GM12878 (cell line): ENCODE measurements around the gene MACROD2.

Source experiments
- ATF7 ChIP-seq: fragments of 450-650 bp; IDR thresholded peaks from 2 replicates; pipeline ENCODE4 v1.6.1; 2016; ENCODE audit warnings: low read depth, mild to moderate bottlenecking
- EZH2 ChIP-seq: IDR thresholded peaks from 2 replicates; pipeline ENCODE4 v1.6.1; 2012; ENCODE audit warnings: low read depth, mild to moderate bottlenecking, control low read depth, inconsistent platforms, low read length, borderline replicate concordance; ENCODE audit not compliant: control insufficient read depth
- KAT2A ChIP-seq: conservative IDR thresholded peaks from 2 replicates; pipeline ENCODE4 v1.6.1; 2011; ENCODE audit warnings: low read depth, low read length; ENCODE audit not compliant: control insufficient read depth
- KDM1A ChIP-seq: fragments of 200-600 bp; sonication (generic); IDR thresholded peaks from 2 replicates; pipeline ENCODE4 v1.6.1; 2016; ENCODE audit warnings: borderline replicate concordance
- MXI1 ChIP-seq: fragments of 150-350 bp; IDR thresholded peaks from 2 replicates; pipeline ENCODE4 v1.6.1; 2011; ENCODE audit warnings: low read depth, mild to moderate bottlenecking, inconsistent platforms, low read length, improper control_type of control experiment
- NRF1 ChIP-seq: conservative IDR thresholded peaks from 2 replicates; pipeline ENCODE4 v1.6.1; 2011; ENCODE audit warnings: mild to moderate bottlenecking, low read depth, low read length, improper control_type of control experiment
- TF ChIP-seq, protein P1 (sequence below): fragments of 450-650 bp; IDR thresholded peaks from 2 replicates; pipeline ENCODE4 v1.6.1; 2018; ENCODE audit warnings: borderline replicate concordance, mild to moderate bottlenecking; ENCODE audit not compliant: partially characterized antibody
- TF ChIP-seq, protein P2 (sequence below), 3 experiments: IDR thresholded peaks in 2 of 3; conservative IDR thresholded peaks in 1 of 3; 2 replicates each; pipeline ENCODE4 v1.5.1; 2011; ENCODE audit warnings: low read depth in 3 of 3, low read length in 3 of 3, mild to moderate bottlenecking in 3 of 3, control low read depth in 2 of 3, moderate library complexity in 2 of 3, inconsistent platforms in 1 of 3, mixed read lengths in 1 of 3; ENCODE audit not compliant: control insufficient read depth in 2 of 3, insufficient read depth in 1 of 3; ENCODE audit errors: extremely low read depth in 1 of 3
- TF ChIP-seq, protein P3 (sequence below): IDR thresholded peaks from 2 replicates; pipeline ENCODE4 v1.6.1; 2011; ENCODE audit warnings: borderline replicate concordance, low read depth, mild to moderate bottlenecking, moderate library complexity, mixed read lengths, low read length; ENCODE audit not compliant: insufficient read depth; ENCODE audit errors: extremely low read length
- TF ChIP-seq, protein P4 (sequence below): IDR thresholded peaks from 2 replicates; pipeline ENCODE4 v1.6.1; 2012; ENCODE audit warnings: low read depth, low read length, improper control_type of control experiment

DNA sequence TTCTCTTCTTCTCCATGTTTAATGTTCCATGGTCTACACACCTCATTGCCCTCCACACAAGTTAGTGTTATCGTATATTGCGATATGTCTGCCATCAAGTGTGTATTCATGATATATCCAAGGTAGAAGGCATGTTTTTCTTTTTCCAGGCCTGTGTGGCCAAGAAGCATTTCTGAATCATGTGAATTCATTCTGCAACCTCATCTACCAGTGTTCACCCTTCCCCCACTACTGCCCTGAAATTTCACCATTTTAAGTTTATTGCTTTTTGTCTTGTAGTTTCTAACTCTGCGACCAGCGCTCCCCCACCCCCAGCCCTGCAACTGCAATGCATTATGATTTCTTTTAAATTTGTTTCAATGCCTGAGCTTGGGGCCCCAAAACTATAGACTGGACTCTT, 960.1 kb downstream of the MACROD2 start:
- no peak for TF ChIP-seq EZH2
- TF ChIP-seq, protein P1, sequence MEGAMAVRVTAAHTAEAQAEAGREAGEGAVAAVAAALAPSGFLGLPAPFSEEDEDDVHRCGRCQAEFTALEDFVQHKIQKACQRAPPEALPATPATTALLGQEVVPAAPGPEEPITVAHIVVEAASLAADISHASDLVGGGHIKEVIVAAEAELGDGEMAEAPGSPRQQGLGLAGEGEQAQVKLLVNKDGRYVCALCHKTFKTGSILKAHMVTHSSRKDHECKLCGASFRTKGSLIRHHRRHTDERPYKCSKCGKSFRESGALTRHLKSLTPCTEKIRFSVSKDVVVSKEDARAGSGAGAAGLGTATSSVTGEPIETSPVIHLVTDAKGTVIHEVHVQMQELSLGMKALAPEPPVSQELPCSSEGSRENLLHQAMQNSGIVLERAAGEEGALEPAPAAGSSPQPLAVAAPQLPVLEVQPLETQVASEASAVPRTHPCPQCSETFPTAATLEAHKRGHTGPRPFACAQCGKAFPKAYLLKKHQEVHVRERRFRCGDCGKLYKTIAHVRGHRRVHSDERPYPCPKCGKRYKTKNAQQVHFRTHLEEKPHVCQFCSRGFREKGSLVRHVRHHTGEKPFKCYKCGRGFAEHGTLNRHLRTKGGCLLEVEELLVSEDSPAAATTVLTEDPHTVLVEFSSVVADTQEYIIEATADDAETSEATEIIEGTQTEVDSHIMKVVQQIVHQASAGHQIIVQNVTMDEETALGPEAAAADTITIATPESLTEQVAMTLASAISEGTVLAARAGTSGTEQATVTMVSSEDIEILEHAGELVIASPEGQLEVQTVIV, result no peak
- TF ChIP-seq NRF1, result no peak
- TF ChIP-seq, protein P2, sequence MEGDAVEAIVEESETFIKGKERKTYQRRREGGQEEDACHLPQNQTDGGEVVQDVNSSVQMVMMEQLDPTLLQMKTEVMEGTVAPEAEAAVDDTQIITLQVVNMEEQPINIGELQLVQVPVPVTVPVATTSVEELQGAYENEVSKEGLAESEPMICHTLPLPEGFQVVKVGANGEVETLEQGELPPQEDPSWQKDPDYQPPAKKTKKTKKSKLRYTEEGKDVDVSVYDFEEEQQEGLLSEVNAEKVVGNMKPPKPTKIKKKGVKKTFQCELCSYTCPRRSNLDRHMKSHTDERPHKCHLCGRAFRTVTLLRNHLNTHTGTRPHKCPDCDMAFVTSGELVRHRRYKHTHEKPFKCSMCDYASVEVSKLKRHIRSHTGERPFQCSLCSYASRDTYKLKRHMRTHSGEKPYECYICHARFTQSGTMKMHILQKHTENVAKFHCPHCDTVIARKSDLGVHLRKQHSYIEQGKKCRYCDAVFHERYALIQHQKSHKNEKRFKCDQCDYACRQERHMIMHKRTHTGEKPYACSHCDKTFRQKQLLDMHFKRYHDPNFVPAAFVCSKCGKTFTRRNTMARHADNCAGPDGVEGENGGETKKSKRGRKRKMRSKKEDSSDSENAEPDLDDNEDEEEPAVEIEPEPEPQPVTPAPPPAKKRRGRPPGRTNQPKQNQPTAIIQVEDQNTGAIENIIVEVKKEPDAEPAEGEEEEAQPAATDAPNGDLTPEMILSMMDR (IDR thresholded peaks at IDR 0.05 in 2 of 3, conservative IDR thresholded peaks at IDR 0.05 in 1 of 3; ENCODE audit: control insufficient read depth in 2 of 3, extremely low read depth in 1 of 3, insufficient read depth in 1 of 3, low read depth in 3 of 3, low read length in 3 of 3), result no peak
- TF ChIP-seq, protein P3, sequence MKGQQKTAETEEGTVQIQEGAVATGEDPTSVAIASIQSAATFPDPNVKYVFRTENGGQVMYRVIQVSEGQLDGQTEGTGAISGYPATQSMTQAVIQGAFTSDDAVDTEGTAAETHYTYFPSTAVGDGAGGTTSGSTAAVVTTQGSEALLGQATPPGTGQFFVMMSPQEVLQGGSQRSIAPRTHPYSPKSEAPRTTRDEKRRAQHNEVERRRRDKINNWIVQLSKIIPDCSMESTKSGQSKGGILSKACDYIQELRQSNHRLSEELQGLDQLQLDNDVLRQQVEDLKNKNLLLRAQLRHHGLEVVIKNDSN, result no peak
- TF ChIP-seq, protein P4, sequence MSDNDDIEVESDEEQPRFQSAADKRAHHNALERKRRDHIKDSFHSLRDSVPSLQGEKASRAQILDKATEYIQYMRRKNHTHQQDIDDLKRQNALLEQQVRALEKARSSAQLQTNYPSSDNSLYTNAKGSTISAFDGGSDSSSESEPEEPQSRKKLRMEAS, result no peak
- no peak for TF ChIP-seq MXI1
- no peak for TF ChIP-seq KDM1A
- TF ChIP-seq ATF7, result no peak
- no peak for TF ChIP-seq KAT2A
